GM12878 (cell line): ENCODE results near the gene ITGA5. TPM values are rescaled to one million over a fixed set of nuclear protein-coding genes. Genes with fewer than 3 reads are reported as not detected.

Experiments
- ATAC-seq: fragments of 200-7000 bp; cut with Tn5 transposase; 3 replicates; pipeline ENCODE4 v1.9.1; 2020; ENCODE audit warnings: mild to moderate bottlenecking, moderate library complexity
- BruUV-seq: library from RNA; stranded (reverse); fragments of 400-500 nt; replicated peaks from 2 replicates; lab custom pipeline; 2021; lab: Mats Ljungman, UMichigan
- CTCF ChIA-PET: fragments of 300-600 bp; sonication (Branson Sonifier 250); formaldehyde crosslinking; extraction: SDS; loops from one replicate; lab custom pipeline; 2021; ENCODE audit warnings: inconsistent platforms; lab: Yijun Ruan, JAX
- POLR2A ChIA-PET: fragments of 350-600 bp; formaldehyde crosslinking; extraction: SDS; loops from one replicate; lab custom pipeline; 2021; ENCODE audit warnings: inconsistent platforms; lab: Charles Lee
- RAD21 ChIA-PET: fragments of 300-600 bp; sonication (Branson Sonifier 250); formaldehyde crosslinking; loops from one replicate; lab custom pipeline; 2023; ENCODE audit warnings: antibody characterized with exemption; ENCODE audit not compliant: unreplicated experiment; lab: Charles Lee
- SMC1A ChIA-PET: fragments of 300-600 bp; sonication (Branson Sonifier 250); formaldehyde crosslinking; loops from one replicate; lab custom pipeline; 2023; ENCODE audit not compliant: unreplicated experiment, uncharacterized antibody; lab: Charles Lee
- DNase-seq: peaks from one replicate; pipeline ENCODE4 v3.0.0-alpha.2; 2011; ENCODE audit warnings: low read depth, low spot score
- FAIRE-seq: peaks from 3 replicates; lab custom pipeline; 2011; peaks lifted over from hg19 to GRCh38; lab: Jason Lieb, UNC
- H2AFZ ChIP-seq: 2 replicates; pipeline ENCODE4 v1.6.0; 2011; ENCODE audit warnings: low read depth, low read length, control low read depth; ENCODE audit not compliant: control insufficient read depth
- H3K27ac ChIP-seq: 2 replicates; pipeline ENCODE4 v1.5.1; 2011; ENCODE audit warnings: control low read depth; ENCODE audit not compliant: control insufficient read depth, insufficient read depth
- H3K27me3 ChIP-seq, 2 experiments: replicated peaks in 1 of 2; 2 replicates each; pipeline versions ENCODE4 v1.6.0 to v1.6.1; 2011; ENCODE audit warnings: low read length in 1 of 2; ENCODE audit not compliant: control insufficient read depth in 2 of 2, insufficient read depth in 2 of 2
- H3K36me3 ChIP-seq, 2 experiments: 2 replicates each; pipeline ENCODE4 v1.5.1; 2011; ENCODE audit warnings: low read length in 1 of 2; ENCODE audit not compliant: control insufficient read depth in 2 of 2, insufficient read depth in 2 of 2
- H3K4me1 ChIP-seq: 2 replicates; pipeline ENCODE4 v1.6.1; 2011; ENCODE audit warnings: mild to moderate bottlenecking, low read length, moderate library complexity, mixed read lengths; ENCODE audit not compliant: control insufficient read depth, insufficient read depth
- H3K4me2 ChIP-seq: 2 replicates; pipeline ENCODE4 v1.6.0; 2011; ENCODE audit warnings: control low read depth; ENCODE audit not compliant: control insufficient read depth, insufficient read depth
- H3K4me3 ChIP-seq: fragments of 200-600 bp; sonication (generic); 2 replicates; pipeline ENCODE4 v1.5.1; 2016
- H3K79me2 ChIP-seq: 2 replicates; pipeline ENCODE4 v1.6.0; 2011; ENCODE audit warnings: low read length; ENCODE audit not compliant: control insufficient read depth, insufficient read depth
- H3K9ac ChIP-seq: 2 replicates; pipeline ENCODE4 v1.8.0; 2011; ENCODE audit warnings: low read length, control low read depth, mixed read lengths; ENCODE audit not compliant: control insufficient read depth, insufficient read depth
- H3K9me3 ChIP-seq: replicated peaks from 3 replicates; pipeline ENCODE4 v1.5.1; 2011; ENCODE audit warnings: mild to moderate bottlenecking, low read length; ENCODE audit not compliant: control insufficient read depth, insufficient read depth
- H4K20me1 ChIP-seq: 2 replicates; pipeline ENCODE4 v1.6.0; 2011; ENCODE audit not compliant: control insufficient read depth, insufficient read depth
- BMI1 ChIP-seq: fragments of 450-650 bp; IDR thresholded peaks from 2 replicates; pipeline ENCODE4 v1.6.1; 2016; ENCODE audit warnings: mild to moderate bottlenecking, moderate library complexity, borderline replicate concordance
- CBX5 ChIP-seq: sonication (generic); IDR thresholded peaks from 2 replicates; pipeline ENCODE4 v1.6.1; 2016; ENCODE audit warnings: low read depth, moderate library complexity, mild to moderate bottlenecking, inconsistent platforms
- ESRRA ChIP-seq: IDR thresholded peaks from 2 replicates; pipeline ENCODE4 v1.6.1; 2012; ENCODE audit warnings: mild to moderate bottlenecking, low read length, improper control_type of control experiment
- NFYA ChIP-seq: IDR thresholded peaks from 2 replicates; pipeline ENCODE4 v1.6.1; 2011; ENCODE audit warnings: low read depth, mild to moderate bottlenecking, low read length, improper control_type of control experiment, borderline replicate concordance
- POLR2AphosphoS2 ChIP-seq: IDR thresholded peaks from 2 replicates; pipeline ENCODE4 v1.6.1; 2011; ENCODE audit warnings: low read depth, mild to moderate bottlenecking, low read length, improper control_type of control experiment, moderate library complexity
- TCF3 ChIP-seq: IDR thresholded peaks from 2 replicates; pipeline ENCODE4 v1.6.1; 2012; ENCODE audit warnings: low read depth, mild to moderate bottlenecking, low read length, borderline replicate concordance; ENCODE audit not compliant: insufficient read depth
- ZBED1 ChIP-seq: IDR thresholded peaks from 2 replicates; pipeline ENCODE4 v1.6.1; 2016; ENCODE audit warnings: borderline replicate concordance
- WGBS: methylation state at CpG from one replicate; pipeline ENCODE4 v1.1.6; 2016; ENCODE audit warnings: low lambda C conversion rate; ENCODE audit not compliant: insufficient replicate concordance, insufficient coverage; ENCODE audit errors: missing lambda C conversion rate; 5-methylcytosine and 5-hydroxymethylcytosine counted together
- in situ Hi-C: fragments of 300-500 bp; cut with MboI; formaldehyde crosslinking; loops from 9 replicates; pipeline ENCODE4 v1.14.3; 2018; ENCODE audit warnings: mixed read lengths
- intact Hi-C: fragments of 100-400 bp; cut with micrococcal nuclease; formaldehyde crosslinking; loops from one replicate; pipeline ENCODE4 v1.14.2; 2022; ENCODE audit not compliant: unreplicated experiment
- polyA plus RNA-seq, 11 experiments: library from polyadenylated mRNA; depleted of rRNA in 4 of 11; unstranded in 6 of 11; stranded (reverse) in 5 of 11; fragments of >200 nt; fragmentation: Nextera tagmentation in 4 of 11; fragmentation: Illumina TruSeq in 1 of 11; extraction: Ambion mirVana in 4 of 11; extraction: Trizol in 1 of 11; gene quantifications; 1 replicate in 1 of 11; 2 replicates in 10 of 11; pipeline versions ENCODE4 v1.2.1 to v1.2.3, GENCODE V29; 2011 to 2016; ENCODE audit warnings: inconsistent platforms in 2 of 11, missing spikeins in 2 of 11, low read depth in 1 of 11
- total RNA-seq, 4 experiments: library from RNA; depleted of rRNA in 3 of 4; stranded (reverse); fragments of >200 nt in 3 of 4; fragmentation: Illumina TruSeq in 1 of 4; extraction: Trizol in 1 of 4; gene quantifications; 2 replicates each; pipeline versions ENCODE4 v1.2.1 to v1.2.3, GENCODE V29; 2013 to 2021
- TF ChIP-seq, protein P1 (sequence below): IDR thresholded peaks from 2 replicates; pipeline ENCODE4 v1.6.1; 2011; ENCODE audit warnings: borderline replicate concordance, low read depth, mild to moderate bottlenecking, moderate library complexity, low read length; ENCODE audit not compliant: insufficient read depth, poor library complexity, severe bottlenecking
- TF ChIP-seq, protein P2 (sequence below): fragments of 150-350 bp; IDR thresholded peaks from 2 replicates; pipeline ENCODE4 v1.6.1; 2014; ENCODE audit warnings: mild to moderate bottlenecking, low read depth, low read length

ITGA5 gene
- total and polyA plus RNA-seq, 10 of the 15 experiments (the other 5 are each of a cell fraction or from before 2014, with no cell fraction given) = 0.15 to 22.5 (median 0.61) TPM

- ATAC-seq = no peak
- WGBS = 43% methylated on average over 3 of the region's 3 CpGs
- FAIRE-seq = no peak
- Histone ChIP-seq H3K4me2 (no peak overlapping the region), H4K20me1 (no peaks in the 10 kb centered on the region), H2AFZ (no peak overlapping the region), H3K79me2 (no peaks in the 10 kb centered on the region), H3K36me3 (no peaks in the 10 kb centered on the region), H3K9ac (no peak overlapping the region), H3K27me3 (no peaks in the 10 kb centered on the region), H3K4me1 (peaks cover 14% of the 10 kb centered on the region), H3K27ac (no peak overlapping the region), H3K9me3 (no peaks in the 10 kb centered on the region), H3K4me3 (no peak overlapping the region)
- SMC1A ChIA-PET = no interaction called here
- intact Hi-C loops (no loop called here), in situ Hi-C loops (no loop called here)
- TF ChIP-seq, protein P1, sequence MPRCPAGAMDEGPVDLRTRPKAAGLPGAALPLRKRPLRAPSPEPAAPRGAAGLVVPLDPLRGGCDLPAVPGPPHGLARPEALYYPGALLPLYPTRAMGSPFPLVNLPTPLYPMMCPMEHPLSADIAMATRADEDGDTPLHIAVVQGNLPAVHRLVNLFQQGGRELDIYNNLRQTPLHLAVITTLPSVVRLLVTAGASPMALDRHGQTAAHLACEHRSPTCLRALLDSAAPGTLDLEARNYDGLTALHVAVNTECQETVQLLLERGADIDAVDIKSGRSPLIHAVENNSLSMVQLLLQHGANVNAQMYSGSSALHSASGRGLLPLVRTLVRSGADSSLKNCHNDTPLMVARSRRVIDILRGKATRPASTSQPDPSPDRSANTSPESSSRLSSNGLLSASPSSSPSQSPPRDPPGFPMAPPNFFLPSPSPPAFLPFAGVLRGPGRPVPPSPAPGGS = no peak
- TF ChIP-seq CBX5 = no peak
- no peak for TF ChIP-seq ZBED1
- TF ChIP-seq BMI1 = no peak
- TF ChIP-seq, protein P2, sequence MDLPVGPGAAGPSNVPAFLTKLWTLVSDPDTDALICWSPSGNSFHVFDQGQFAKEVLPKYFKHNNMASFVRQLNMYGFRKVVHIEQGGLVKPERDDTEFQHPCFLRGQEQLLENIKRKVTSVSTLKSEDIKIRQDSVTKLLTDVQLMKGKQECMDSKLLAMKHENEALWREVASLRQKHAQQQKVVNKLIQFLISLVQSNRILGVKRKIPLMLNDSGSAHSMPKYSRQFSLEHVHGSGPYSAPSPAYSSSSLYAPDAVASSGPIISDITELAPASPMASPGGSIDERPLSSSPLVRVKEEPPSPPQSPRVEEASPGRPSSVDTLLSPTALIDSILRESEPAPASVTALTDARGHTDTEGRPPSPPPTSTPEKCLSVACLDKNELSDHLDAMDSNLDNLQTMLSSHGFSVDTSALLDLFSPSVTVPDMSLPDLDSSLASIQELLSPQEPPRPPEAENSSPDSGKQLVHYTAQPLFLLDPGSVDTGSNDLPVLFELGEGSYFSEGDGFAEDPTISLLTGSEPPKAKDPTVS = no peak
- TF ChIP-seq NFYA = no peak
- TF ChIP-seq TCF3 = no peak
- no peak for TF ChIP-seq ESRRA
- no peak for TF ChIP-seq POLR2AphosphoS2
- DNase-seq = no peak
- no TSS peak for BruUV-seq
- CTCF ChIA-PET = interaction anchor here (0.8 kb wide), 1 partner anchor 49 kb away, joined by 4 read pairs; no protein-coding TSS in a partner anchor
- POLR2A ChIA-PET = no interaction called here
- RAD21 ChIA-PET = no interaction called here
Observed at GRCh38 chr12:54389134-54389508, 29.9 kb downstream of the ITGA5 start.
